Colon (tissue), 2 donors: ENCODE measurements around the gene ANO4.
"Not testable (repeated sequence)": the region's sequence is repeated elsewhere in the genome, so short reads cannot be mapped to it uniquely, and the experiment has no call there.

Experiments
- FAIRE-seq: peaks from 2 replicates; lab custom pipeline; 2012; peaks lifted over from hg19 to GRCh38; lab: Jason Lieb, UNC
- donor health status: control.
- donor health status: control.

The ANO4 gene

DNA sequence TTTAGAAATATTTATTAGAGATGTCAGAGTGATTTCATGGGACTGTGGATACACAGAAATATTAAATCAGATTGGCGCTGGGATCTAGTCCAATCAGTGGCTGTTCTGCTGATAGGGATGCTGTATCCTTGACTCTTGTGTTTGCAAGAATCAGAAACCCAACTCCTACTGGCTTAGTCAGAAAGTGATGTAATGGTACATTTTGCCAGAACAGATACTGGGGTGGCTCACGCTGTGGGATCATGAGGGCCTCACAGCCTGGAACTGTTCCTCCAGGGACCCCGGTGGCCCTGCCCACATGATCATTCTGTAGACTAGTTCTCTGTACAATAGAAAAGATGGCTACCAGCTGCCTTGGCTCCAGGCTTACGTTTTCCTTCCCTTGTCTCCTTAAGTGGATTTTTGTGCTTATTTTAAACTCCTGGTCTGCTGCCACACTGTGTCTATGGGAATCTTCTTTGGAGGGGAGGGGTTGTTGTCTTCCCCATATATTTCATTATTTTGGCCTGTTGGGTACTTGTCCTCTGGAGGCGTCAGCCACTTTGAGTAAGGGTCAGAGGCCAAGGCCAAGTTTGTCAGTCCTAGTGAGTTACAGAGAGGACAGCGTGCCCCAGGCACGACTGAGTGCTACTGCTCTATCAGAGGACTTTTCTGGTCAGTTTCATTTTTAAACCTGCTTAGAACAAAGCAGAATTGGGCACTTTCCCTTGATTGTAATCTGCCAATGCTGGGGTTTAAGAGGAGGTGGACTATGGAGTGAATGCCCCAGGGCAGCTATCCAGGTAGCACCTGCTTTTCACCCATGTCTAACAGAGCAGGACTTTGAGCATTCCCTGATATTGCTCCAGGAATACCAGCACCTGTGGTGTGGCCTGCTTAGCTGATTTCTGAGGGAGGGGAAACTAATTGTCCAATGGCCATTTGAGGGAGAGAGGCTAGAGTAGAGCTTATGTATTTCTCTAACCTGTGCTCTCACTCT, 251.2 kb downstream of the ANO4 start:
- no peak for FAIRE-seq

GRCh38 chr12:101047652-101048051, 253.1 kb downstream of the ANO4 start:
- FAIRE-seq, result no peak

DNA sequence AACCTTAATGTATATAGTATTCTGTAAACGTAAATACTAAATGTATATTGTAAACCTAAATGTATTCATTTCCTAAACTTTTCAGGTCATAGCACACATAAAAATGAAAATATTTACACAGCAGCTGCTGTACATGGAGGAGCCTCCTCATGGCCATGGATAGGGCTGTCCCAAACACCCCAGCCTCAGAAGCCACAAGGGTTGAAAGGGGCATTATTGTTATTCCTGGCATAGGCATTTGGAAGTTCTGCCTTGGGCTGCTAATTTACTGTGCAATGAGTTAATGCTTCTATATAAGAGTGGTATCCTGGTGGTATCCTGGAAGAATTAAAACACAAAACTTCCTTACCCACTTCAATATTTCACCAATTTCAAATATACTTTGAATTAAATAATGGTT, 256.1 kb downstream of the ANO4 start:
- no peak for FAIRE-seq

DNA sequence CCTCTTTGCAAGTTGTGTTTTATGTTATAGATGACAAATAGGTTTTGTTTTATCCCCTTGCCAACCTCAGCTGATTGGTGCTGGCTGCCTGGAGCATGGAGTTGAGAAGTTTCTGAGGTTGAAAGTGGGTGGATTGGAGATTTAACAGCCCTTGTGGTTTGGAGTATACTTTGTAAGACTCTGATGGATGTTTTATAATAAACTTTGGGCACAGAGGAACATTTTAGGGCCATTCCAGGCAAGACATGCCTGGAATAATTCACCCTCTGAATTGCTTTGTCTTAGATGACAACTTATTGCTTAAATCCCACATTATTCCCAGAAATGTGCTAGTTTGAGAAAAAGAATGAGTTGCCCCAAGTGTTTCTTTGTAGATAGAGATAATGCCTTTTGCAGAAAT, 256.6 kb downstream of the ANO4 start:
- FAIRE-seq, result no peak

DNA sequence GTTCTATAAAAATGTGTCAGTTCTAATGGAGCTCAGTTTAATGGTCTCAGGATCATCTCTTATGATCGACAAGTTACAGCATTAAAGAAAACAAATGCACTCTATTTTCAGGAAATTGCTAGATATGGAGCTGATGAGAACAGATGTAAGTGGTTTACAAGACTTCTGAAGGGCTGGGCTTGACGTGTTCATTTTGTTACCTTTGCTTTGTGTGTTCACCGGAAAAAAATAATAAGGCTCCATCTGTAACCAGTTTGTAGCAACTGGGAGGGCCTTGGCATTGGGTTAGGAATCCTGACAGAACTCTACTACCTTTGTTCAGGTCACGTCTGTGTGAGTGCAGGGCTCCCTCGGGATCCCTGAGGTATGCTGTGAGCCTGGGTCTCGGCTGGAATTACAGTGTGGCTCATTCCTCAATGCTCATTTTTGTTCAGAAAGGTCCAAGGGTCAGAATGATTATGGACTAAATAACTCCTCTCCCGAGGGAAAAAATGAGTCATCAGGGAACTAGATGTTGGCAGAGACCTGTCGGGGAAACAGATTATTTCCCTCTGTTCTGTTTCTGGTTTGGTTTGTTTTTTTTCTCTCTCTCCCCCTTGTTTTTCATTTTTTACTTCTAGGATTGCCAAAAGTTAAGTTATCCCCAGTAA, 257.4 kb downstream of the ANO4 start:
- no peak for FAIRE-seq

DNA sequence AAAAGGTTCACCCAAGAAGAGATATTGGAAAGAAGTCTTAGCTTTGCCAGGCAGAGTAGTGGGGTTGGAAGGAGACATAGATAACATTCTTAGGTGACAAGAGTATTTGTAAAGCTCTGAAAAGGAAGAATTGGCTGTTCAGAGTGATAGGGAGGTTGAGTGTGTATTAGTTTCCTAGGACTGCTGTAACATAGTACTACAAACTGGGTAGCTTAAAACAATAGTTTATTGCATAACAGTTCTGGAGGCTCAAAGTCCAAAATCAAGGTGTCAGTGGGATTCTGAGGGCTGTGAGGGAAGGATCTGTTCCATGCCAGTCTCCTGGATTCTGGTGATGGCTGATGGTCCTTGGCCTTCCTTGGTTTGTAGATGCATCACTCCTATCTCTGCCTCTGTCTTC, 258.6 kb downstream of the ANO4 start:
- no peak for FAIRE-seq

GRCh38 chr12:101055940-101056339, 261.4 kb downstream of the ANO4 start:
- FAIRE-seq, result peak; percentile 5

DNA sequence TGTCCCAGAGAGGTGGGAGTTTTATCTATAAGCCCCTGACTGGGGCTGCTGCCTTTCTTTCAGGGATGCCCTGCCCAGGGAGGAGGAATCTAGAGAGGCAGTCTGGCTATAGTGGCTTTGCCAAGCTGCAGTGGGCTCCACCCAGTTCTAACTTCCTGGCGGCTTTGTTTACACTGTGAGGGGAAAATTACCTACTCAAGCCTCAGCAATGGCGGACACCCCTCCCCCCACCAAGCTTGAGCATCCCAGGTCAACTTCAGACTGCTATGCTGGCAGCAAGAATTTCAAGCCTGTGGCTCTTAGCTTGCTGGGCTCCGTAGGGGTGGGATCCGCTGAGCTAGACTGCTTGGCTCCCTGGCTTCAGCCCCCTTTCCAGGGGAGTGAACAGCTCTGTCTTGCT, 267.9 kb downstream of the ANO4 start:
- FAIRE-seq, result not testable (repeated sequence)

- no peak for FAIRE-seq
Measured at GRCh38 chr12:101064721-101065120, 270.1 kb downstream of the ANO4 start.

- no peak for FAIRE-seq
Measured at GRCh38 chr12:101066489-101066888, 271.9 kb downstream of the ANO4 start.

DNA sequence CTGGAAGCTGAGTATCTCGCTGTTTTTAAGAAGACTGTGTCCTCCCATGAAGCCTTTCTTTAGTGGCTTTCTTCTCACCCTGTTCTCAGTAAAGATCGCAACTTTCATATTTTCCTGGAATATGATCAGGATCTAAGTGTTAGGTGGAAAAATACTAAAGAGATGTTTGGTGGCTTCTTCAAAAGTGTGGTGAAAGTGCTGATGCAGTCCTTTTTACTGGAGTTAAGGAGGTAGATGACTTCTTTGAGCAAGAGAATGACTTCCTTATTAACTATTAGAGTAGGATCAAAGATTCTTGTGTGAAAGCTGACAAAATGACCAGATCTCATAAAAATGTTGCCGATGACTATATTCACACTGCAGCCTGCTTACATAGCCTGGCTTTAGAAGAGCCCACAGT, 273.8 kb downstream of the ANO4 start:
- FAIRE-seq, result no peak

GRCh38 chr12:101068836-101069235, 274.3 kb downstream of the ANO4 start:
- FAIRE-seq, result peak; percentile 5

- no peak for FAIRE-seq
Measured at GRCh38 chr12:101074940-101075680, 280.5 kb downstream of the ANO4 start.

- FAIRE-seq, result no peak
Measured at GRCh38 chr12:101076921-101077320, 282.3 kb downstream of the ANO4 start.

GRCh38 chr12:101077791-101078528, 283.4 kb downstream of the ANO4 start:
- no peak for FAIRE-seq

DNA sequence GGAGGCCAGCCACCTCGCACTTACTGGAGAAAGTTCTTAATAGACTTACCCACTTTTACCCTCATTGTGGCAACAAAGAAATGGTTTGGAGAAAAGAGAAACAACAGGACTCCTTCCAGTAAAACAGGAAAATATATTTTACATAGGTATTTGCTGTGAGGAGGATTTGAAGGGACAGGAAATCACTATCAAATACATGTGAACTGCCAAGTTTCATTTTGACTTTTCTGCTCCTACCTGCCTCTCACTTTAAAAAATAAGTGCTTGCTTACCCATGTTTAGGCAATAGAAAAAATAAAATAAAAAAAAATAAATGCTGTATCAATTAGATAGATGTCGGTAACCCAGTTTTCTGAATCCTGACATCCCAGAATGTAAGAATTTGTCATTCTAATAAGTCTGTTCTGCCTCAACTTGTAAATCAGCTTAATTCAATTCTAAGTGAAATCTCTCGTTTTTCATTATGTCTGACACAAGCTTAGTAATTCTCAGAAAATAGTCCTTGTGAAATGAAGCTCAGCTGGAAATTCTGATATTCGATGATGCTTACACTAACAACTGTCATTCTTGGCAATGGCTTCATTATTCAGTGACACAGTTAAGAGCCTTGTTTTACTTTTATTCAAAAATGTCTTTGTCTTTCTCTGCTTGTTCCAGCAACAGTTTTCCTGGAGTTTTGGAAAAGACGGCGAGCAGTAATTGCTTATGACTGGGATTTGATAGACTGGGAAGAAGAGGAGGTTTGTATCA, 284.1 kb downstream of the ANO4 start:
- no peak for FAIRE-seq

- no peak for FAIRE-seq
Measured at GRCh38 chr12:101082706-101083105, 288.1 kb downstream of the ANO4 start.

GRCh38 chr12:101086490-101087135, 292.0 kb downstream of the ANO4 start:
- FAIRE-seq, result no peak

GRCh38 chr12:101087920-101088319, 293.3 kb downstream of the ANO4 start:
- FAIRE-seq, result no peak

- FAIRE-seq, result no peak
Measured at GRCh38 chr12:101089271-101089670, 294.7 kb downstream of the ANO4 start.

DNA sequence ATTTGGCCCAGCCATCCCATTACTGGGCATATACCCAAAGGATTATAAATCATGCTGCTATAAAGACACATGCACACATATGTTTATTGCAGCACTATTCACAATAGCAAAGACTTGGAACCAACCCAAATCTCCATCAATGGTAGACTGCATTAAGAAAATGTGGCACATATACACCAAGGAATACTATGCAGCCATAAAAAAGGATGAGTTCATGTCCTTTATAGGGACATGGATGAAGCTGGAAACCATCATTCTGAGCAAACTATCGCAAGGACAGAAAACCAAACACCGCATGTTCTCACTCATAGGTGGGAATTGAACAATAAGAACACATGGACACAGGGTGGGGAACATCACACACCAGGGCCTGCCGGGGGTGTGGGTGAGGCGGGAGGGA, 295.6 kb downstream of the ANO4 start:
- not testable (repeated sequence) for FAIRE-seq
